ENCODE data around the gene NOS3. TPM values are rescaled to one million over a fixed set of nuclear protein-coding genes. Genes with fewer than 3 reads are reported as not detected.

NOS3 gene
- total and polyA plus RNA-seq, 2 experiments from 2014 or later, result 2.6 to 6.1 TPM

DNA sequence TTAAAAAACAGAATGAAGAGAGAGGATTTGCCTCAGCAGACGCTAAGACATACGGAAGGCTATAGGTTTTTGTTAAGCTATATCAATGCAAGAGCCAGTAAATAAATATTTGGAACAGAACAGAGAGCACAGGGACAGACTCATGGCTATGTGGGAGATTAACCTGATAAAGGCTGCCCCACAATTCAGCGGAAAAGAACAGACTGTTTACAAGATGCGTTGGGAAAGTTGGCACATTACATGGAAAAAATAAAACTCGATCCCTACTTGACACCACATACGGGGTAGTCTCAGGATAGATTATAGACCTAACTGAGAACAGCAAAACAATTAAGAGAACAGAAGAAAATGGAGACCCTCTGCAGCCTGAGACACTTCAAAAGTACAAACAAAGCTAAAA lies 23.5 kb upstream of the NOS3 start (continued):
- TF ChIP-seq, protein P1, sequence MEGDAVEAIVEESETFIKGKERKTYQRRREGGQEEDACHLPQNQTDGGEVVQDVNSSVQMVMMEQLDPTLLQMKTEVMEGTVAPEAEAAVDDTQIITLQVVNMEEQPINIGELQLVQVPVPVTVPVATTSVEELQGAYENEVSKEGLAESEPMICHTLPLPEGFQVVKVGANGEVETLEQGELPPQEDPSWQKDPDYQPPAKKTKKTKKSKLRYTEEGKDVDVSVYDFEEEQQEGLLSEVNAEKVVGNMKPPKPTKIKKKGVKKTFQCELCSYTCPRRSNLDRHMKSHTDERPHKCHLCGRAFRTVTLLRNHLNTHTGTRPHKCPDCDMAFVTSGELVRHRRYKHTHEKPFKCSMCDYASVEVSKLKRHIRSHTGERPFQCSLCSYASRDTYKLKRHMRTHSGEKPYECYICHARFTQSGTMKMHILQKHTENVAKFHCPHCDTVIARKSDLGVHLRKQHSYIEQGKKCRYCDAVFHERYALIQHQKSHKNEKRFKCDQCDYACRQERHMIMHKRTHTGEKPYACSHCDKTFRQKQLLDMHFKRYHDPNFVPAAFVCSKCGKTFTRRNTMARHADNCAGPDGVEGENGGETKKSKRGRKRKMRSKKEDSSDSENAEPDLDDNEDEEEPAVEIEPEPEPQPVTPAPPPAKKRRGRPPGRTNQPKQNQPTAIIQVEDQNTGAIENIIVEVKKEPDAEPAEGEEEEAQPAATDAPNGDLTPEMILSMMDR (conservative IDR thresholded peaks at IDR 0.05; ENCODE audit: low read depth in 2 of 2), result no peak
- TF ChIP-seq STAT1 (IDR thresholded peaks at IDR 0.05; ENCODE audit: unreplicated experiment) (no peak), ZNF114 (CRISPR knock-in tag; IDR thresholded peaks at IDR 0.05) (no peak), CREB1 (CRISPR knock-in tag; IDR thresholded peaks at IDR 0.05; ENCODE audit: low read depth) (no peak), POLR2AphosphoS5 (IDR thresholded peaks at IDR 0.05; ENCODE audit: low read depth) (no peak), EZH2phosphoT487 (IDR thresholded peaks at IDR 0.05; ENCODE audit: unreplicated experiment) (no peak)

DNA sequence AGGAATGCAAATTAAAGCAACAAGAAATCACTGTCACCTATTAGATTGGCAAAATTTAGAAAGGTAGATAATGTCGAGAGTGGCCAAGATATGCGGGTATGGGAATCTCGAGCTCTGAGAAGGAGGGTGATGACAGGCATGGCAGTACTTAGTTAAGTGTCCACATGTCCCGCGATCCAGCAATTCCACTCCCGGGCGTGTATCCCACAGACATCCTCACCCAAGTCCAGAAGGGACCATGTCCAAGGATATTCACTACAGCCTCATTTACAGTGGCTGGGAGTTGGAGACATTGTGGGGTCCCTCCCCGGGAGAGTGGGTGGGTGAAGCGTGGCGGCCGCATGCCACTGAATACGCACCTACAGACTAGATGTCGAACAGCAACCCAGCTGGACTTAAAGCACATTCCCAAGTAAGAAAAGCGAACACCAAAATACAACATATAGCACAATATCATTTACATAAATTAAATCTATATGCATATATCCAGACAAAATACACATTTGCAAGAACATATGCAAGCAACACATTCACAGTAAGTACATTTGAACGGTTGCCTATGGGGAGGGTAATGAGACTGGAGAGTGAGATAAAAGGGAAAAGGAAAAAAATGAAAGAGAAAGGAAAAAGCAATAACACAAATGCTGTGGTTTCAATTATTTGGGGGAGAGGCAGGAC lies 22.6 kb upstream of the NOS3 start:
- Histone ChIP-seq H3K4me1 (ENCODE audit: insufficient read depth) (peaks cover 10% of the 10 kb centered on the region; the same call in 1 of the 2 replicates), H4K20me1 (replicated peaks; ENCODE audit: insufficient read depth) (no peaks in the 10 kb centered on the region), H3K36me3 (ENCODE audit: insufficient read depth) (no peaks in the 10 kb centered on the region), H3K9me2 (ENCODE audit: insufficient read depth) (no peaks in the 10 kb centered on the region), H3F3A (replicated peaks; ENCODE audit: low read depth) (no peaks in the 10 kb centered on the region), H3K27me3 (ENCODE audit: insufficient read depth) (peaks cover 2% of the 10 kb centered on the region; the same call in 1 of the 2 replicates), H3K4me2 (no peak overlapping the region), H3K27ac (ENCODE audit: low read depth) (no peak overlapping the region), H2AFZ (no peak overlapping the region), H3K4me3 (no peak overlapping the region), H3K79me2 (replicated peaks; ENCODE audit: insufficient read depth) (no peaks in the 10 kb centered on the region)
- peaks cover 39% of the 10 kb centered on the region for H3K4me1 Mint-ChIP-seq
- H3K36me3 Mint-ChIP-seq (ENCODE audit: low read depth), result no peaks in the 10 kb centered on the region
- ATAC-seq (no peak), DNase-seq (ENCODE audit: low spot score) (no peak)
- no peaks in the 10 kb centered on the region for H3K9me3 Mint-ChIP-seq
- no peak overlapping the region for H3K27ac Mint-ChIP-seq
- H3K27me3 Mint-ChIP-seq (ENCODE audit: insufficient read depth, low read depth, poor library complexity), result peaks cover 16% of the 10 kb centered on the region
- no peak overlapping the region; the same call in 2 of the 3 replicates for H3K4me3 Mint-ChIP-seq
- TF ChIP-seq EZH2phosphoT487 (IDR thresholded peaks at IDR 0.05; ENCODE audit: unreplicated experiment) (no peak), EZH2 (IDR thresholded peaks at IDR 0.05; ENCODE audit: low read depth, unreplicated experiment) (no peak), STAT1 (IDR thresholded peaks at IDR 0.05; ENCODE audit: unreplicated experiment) (no peak), ZNF331 (CRISPR knock-in tag; IDR thresholded peaks at IDR 0.05; ENCODE audit: low read depth) (no peak), NANOG (IDR thresholded peaks at IDR 0.05; ENCODE audit: borderline replicate concordance) (no peak), POLR2AphosphoS5 (IDR thresholded peaks at IDR 0.05; ENCODE audit: low read depth) (no peak), JUNB (IDR thresholded peaks at IDR 0.05; ENCODE audit: unreplicated experiment) (no peak), CREB1 (CRISPR knock-in tag; IDR thresholded peaks at IDR 0.05; ENCODE audit: low read depth) (no peak)
- TF ChIP-seq, protein P2, sequence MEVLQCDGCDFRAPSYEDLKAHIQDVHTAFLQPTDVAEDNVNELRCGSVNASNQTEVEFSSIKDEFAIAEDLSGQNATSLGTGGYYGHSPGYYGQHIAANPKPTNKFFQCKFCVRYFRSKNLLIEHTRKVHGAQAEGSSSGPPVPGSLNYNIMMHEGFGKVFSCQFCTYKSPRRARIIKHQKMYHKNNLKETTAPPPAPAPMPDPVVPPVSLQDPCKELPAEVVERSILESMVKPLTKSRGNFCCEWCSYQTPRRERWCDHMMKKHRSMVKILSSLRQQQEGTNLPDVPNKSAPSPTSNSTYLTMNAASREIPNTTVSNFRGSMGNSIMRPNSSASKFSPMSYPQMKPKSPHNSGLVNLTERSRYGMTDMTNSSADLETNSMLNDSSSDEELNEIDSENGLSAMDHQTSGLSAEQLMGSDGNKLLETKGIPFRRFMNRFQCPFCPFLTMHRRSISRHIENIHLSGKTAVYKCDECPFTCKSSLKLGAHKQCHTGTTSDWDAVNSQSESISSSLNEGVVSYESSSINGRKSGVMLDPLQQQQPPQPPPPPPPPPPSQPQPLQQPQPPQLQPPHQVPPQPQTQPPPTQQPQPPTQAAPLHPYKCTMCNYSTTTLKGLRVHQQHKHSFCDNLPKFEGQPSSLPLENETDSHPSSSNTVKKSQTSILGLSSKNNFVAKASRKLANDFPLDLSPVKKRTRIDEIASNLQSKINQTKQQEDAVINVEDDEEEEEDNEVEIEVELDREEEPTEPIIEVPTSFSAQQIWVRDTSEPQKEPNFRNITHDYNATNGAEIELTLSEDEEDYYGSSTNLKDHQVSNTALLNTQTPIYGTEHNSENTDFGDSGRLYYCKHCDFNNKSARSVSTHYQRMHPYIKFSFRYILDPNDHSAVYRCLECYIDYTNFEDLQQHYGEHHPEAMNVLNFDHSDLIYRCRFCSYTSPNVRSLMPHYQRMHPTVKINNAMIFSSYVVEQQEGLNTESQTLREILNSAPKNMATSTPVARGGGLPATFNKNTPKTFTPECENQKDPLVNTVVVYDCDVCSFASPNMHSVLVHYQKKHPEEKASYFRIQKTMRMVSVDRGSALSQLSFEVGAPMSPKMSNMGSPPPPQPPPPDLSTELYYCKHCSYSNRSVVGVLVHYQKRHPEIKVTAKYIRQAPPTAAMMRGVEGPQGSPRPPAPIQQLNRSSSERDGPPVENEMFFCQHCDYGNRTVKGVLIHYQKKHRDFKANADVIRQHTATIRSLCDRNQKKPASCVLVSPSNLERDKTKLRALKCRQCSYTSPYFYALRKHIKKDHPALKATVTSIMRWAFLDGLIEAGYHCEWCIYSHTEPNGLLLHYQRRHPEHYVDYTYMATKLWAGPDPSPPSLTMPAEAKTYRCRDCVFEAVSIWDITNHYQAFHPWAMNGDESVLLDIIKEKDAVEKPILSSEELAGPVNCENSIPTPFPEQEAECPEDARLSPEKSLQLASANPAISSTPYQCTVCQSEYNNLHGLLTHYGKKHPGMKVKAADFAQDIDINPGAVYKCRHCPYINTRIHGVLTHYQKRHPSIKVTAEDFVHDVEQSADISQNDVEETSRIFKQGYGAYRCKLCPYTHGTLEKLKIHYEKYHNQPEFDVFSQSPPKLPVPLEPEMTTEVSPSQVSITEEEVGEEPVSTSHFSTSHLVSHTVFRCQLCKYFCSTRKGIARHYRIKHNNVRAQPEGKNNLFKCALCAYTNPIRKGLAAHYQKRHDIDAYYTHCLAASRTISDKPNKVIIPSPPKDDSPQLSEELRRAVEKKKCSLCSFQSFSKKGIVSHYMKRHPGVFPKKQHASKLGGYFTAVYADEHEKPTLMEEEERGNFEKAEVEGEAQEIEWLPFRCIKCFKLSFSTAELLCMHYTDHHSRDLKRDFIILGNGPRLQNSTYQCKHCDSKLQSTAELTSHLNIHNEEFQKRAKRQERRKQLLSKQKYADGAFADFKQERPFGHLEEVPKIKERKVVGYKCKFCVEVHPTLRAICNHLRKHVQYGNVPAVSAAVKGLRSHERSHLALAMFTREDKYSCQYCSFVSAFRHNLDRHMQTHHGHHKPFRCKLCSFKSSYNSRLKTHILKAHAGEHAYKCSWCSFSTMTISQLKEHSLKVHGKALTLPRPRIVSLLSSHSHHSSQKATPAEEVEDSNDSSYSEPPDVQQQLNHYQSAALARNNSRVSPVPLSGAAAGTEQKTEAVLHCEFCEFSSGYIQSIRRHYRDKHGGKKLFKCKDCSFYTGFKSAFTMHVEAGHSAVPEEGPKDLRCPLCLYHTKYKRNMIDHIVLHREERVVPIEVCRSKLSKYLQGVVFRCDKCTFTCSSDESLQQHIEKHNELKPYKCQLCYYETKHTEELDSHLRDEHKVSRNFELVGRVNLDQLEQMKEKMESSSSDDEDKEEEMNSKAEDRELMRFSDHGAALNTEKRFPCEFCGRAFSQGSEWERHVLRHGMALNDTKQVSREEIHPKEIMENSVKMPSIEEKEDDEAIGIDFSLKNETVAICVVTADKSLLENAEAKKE (CRISPR knock-in tag; IDR thresholded peaks at IDR 0.05), result no peak
- TF ChIP-seq, protein P3, sequence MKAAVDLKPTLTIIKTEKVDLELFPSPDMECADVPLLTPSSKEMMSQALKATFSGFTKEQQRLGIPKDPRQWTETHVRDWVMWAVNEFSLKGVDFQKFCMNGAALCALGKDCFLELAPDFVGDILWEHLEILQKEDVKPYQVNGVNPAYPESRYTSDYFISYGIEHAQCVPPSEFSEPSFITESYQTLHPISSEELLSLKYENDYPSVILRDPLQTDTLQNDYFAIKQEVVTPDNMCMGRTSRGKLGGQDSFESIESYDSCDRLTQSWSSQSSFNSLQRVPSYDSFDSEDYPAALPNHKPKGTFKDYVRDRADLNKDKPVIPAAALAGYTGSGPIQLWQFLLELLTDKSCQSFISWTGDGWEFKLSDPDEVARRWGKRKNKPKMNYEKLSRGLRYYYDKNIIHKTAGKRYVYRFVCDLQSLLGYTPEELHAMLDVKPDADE (IDR thresholded peaks at IDR 0.05), result no peak
- TF ChIP-seq, protein P1 (conservative IDR thresholded peaks at IDR 0.05; ENCODE audit: low read depth in 2 of 2), result no peak

Measured in GM23338 (cell line).